ENCODE data around the gene MTMR4. TPM values are rescaled to one million over a fixed set of nuclear protein-coding genes. Genes with fewer than 3 reads are reported as not detected.
"Not testable (repeated sequence)": the region's sequence is repeated elsewhere in the genome, so short reads cannot be mapped to it uniquely, and the experiment has no call there.

The MTMR4 gene
- 57.3 and 59.7 TPM in 2 replicates for total RNA-seq

DNA sequence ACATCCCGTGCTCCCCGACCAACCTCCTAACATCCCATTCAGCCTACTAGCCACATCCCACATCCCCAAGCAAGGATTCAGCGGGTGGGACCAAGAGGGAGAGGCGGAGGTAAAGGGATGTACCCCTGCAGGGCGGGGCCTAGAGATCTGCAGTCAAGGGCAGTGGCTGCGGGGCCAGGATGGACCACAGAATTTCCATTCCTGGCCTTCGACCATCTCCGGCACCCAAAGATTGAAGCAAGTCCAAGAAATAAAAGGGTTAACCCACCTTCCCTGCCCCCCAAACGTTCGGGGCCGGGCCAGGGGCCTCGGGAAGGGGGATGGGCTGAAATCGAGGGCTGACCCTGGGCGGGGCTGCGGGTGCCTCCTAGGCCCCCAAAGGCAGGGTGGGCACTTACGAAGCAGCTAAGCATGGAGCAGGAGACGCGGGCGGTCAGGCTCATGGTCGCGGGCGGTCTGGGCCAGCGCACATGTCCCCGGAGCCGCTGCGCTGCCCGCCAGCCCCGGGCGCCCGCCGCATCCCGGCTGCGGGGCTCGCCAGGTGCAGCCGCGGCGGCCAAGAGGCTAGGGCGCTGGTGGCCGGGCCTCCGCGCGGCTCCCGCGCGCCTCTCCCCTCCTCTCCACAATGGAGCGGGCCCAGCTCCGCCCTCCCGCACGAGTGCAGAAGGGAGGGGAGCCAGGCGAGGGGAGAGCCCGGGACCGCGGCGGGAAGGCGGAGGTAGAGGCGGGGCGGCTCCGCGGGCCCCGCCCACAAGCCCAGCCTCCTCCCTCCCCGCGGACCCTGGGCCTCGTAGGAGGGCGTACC, at the start of gene MTMR4:
MTMR4 (minus strand) TSS at position 674 of the 805 bp plus-strand sequence; CDS start at position 443, 231 bp downstream.
- intact Hi-C loops (cut with micrococcal nuclease): loop anchor here (10.0 kb wide), 2 partner anchors 821 to 1271 kb away; partner anchors contain the start of gene YPEL2

DNA sequence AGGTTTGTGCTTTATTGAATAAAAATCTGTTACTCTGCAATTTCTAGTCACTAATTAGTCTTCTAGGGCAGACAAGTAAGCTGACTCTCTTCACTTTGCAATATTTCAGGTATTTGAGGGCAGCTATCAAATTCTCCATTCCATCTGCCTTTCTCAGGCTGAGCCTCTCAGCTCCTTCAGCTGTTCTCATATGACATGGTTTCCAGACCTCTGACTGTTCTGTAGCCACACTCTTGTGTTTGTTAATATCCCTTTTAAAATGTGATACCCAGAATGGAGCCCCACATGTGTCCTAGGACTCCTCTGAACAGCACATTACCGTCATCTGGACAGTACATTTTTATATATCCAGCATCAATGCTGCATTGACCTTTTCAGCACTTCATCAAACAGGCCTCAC, 46.1 kb upstream of the MTMR4 start:
- intact Hi-C loops (cut with micrococcal nuclease): no loop called here

DNA sequence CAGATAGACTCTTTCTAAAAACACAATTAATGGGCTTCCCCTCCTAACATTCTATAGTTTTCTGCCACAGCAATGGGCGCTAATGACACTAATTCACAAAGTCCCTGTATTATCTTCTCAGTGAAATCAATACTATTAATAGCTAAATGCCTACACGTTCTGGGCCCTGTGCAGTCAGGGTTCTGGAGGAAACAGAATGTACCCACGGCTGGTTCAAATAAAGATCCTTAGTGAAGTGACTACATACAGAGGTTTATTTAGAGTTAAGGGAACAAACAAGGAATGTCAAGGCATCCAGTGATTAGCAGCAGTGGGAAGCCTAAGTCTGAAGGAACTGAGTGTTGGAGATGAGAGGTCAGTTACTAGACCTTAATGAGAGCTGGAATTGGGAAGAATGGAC, 43.5 kb upstream of the MTMR4 start:
- intact Hi-C loops (cut with micrococcal nuclease): no loop called here

DNA sequence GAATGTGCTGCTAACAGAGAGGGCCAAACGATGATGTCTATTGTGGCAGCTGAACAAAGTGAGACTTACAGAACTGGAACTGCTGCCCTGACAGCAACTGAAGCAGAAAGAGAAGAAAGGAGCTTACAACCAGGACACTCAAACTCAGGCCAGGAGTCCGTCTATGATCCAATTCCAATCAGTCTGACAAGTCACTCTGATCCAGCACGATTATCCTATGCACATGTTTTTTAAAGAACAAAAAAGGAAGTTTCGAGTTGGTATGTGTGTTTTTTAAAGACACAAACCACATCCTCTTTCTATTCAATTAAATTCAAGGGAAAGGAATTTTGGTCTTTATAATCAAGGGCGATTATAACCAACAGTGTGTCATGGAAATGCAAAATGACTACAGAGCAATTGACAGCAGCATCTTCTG, 42.4 kb upstream of the MTMR4 start:
- intact Hi-C loops (cut with micrococcal nuclease): no loop called here

DNA sequence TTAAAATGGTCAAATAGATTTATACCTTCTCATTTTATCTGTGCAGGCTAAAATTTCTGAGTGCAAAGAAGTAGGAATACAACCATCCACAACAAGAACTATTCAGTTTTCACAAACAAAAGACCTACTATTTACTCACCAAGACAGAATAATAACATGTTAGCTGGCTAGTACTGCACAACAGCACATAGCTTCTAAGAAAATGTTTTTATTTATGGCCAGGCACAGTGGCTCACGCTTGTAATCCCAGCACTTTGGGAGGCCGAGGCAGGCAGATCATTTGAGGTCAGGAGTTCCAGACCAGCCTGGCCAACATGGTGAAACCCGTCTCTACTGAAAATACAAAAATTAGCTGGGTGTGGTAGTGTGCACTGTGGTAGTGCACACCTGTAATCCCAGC, 40.7 kb upstream of the MTMR4 start:
- intact Hi-C loops (cut with micrococcal nuclease): not testable (repeated sequence)

DNA sequence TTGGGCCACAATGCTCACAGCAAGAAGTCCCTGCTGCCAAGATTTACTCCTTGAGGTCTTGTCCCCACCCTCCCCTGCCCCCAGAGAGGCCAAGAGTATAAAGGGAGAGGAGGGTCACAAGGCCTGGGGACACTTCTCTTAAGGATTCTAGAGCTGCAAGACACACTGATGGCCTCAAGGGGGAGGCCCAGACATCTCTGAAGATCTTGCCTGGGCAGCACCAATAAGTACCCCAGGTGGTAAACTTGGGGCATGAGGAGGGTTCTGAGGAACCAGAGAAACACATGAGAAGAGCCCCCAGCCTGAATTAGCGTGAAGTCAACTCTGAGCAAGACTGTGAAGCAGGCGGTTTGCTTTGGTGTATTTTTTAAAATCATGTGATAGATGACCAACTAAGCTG, 26.8 kb upstream of the MTMR4 start:
- intact Hi-C loops (cut with micrococcal nuclease): no loop called here

DNA sequence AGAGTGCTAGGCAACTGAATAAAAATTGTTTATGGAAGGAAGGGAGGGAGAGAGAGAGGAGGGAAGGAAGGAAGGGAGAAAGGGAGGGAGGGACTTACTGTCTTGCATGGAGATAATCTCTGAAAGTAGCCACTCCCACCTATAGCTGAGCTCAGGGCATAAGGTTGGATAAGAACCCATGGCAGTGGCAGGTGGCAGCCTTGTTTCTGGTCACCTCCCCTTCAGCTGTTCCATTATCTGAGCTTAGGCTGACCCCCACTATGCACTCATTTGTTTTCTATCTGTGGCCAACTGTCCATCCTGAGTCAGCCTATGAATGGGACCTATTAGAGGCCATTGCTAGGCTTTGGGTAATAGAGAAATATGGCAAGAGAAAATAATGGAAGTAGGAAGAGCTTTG, 25.3 kb upstream of the MTMR4 start:
- intact Hi-C loops (cut with micrococcal nuclease): no loop called here

DNA sequence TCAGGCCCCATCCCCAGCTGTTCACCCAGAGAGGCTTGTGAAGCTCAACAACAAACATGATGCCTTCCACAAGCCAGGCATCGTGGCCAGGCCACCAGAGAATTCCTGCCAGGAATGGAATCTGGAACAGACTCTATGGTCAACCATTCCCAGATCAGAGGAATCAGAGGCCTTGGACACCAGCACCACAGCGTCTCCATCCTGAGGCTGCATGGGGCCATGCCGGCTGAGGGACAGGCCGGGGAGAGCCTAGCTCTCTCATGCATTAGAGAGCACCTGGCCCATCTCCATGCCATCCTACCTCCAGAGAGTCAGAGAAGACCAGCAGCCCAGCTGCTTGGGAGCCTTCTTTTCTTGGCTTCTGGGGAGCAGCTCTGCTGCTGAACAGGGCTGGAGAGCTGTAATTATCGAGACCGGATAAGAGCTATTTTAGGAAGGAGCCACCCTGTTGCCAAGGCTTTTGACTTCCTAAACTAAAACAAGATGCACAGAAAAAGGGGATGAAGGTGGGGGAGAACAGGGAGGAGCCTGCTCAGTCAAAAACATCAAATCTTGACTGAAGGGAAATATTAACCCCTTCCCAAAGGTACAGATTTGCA, 24.5 kb upstream of the MTMR4 start:
- intact Hi-C loops (cut with micrococcal nuclease): no loop called here

DNA sequence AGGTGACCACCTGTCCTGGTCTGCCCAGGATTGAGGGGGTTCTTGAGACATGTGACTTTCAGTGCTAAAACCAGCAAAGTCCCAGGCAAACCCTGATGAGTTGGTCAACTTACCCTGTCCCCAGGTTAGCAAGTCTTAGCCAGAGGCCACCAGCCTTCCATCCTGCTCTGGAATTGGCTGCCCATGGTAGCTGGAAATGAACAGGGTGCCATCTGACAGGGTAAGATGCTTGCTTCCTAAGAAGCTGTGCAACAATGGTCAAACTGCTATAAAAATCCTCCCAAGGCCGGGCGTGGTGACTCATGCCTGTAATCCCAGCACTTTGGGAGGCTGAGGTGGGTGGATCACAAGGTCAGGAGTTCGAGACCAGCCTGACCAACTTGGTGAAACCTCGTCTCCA, 22.8 kb upstream of the MTMR4 start:
- intact Hi-C loops (cut with micrococcal nuclease): no loop called here

DNA sequence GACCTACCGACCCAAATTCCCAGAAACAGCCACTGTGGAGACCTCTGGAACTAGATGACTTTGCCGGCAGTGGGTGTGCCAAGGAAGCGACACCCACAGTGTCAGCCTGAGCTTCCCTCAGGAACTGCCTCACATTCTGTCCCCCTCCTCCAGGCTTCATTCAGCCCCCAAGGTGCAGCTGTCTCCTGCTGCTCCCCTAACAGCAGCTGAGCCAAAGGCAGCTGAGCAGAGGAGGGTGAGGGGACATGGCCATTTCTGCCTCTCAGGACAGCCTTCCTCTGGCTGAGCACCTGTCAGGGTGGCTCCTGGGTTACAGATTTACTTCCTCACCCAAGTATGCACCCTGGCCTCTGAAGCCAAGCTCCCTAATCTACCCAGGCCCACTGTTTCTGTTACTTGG, 22.1 kb upstream of the MTMR4 start:
- intact Hi-C loops (cut with micrococcal nuclease): no loop called here

DNA sequence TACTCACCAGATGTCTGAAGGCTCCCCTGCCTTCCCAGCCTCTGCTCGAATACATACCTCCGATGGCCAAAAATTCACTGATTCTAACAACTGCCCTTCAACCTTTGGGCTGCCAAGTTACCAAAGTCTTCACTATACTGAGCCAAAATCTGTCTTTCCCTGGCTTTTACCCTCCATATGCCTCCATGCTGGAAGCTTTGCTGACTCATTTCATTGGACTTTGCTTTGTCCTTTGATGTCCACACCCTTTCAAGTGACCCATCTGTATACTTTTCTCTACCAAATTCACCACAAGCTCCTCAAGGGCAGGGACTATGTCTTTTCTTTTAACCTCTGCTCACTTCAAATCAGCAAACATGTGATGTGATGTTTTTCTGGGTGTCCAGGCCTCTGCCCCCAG, 21.0 kb upstream of the MTMR4 start:
- intact Hi-C loops (cut with micrococcal nuclease): no loop called here

DNA sequence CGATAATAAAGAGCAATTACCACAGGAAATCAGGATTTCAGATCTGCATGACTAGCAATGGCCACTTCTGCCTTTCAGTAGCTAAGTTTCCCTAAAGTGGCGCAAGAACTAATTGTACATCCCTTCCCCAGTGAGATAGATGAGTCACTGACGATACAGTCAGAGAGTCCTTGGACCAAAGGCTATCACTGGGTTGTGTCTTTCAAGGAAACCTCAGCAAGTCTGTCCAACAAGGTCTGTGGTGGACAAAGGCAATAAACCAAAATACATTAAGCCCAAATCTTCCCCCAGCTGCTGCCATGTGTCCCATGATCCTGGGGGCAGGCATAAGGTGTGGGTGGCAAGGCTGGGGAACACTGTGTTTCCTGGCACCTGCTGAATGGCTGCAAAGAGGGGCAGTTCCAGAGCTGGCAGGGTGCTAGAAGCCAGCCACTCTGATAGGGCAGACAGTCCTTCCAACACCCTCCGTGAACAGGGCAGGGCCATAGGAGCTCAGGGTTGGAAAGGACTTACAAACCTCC, 20.5 kb upstream of the MTMR4 start:
- intact Hi-C loops (cut with micrococcal nuclease): loop anchor here (5.0 kb wide), 1 partner anchor 467 kb away; no protein-coding TSS in a partner anchor

DNA sequence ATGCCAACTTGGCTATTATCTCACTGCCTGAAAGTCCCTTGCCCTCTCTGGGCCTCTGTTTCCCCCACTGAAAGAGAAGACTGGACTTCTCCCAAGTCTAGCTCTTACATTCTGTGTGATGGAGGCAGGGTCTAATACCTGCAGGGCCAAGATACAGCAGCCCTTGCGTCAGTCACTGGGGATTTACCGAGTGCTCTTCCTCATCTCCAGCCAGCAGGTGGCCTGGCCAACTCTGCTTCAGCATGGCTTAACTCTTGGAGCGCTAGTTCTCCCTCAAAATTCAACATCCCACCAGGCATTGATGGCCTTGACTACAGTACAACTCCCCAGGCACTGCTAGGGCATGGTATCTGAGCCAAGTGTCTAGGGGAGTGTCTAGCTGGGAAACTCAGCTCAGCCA, 19.9 kb upstream of the MTMR4 start:
- intact Hi-C loops (cut with micrococcal nuclease): loop anchor here (5.0 kb wide), 1 partner anchor 468 kb away; no protein-coding TSS in a partner anchor

DNA sequence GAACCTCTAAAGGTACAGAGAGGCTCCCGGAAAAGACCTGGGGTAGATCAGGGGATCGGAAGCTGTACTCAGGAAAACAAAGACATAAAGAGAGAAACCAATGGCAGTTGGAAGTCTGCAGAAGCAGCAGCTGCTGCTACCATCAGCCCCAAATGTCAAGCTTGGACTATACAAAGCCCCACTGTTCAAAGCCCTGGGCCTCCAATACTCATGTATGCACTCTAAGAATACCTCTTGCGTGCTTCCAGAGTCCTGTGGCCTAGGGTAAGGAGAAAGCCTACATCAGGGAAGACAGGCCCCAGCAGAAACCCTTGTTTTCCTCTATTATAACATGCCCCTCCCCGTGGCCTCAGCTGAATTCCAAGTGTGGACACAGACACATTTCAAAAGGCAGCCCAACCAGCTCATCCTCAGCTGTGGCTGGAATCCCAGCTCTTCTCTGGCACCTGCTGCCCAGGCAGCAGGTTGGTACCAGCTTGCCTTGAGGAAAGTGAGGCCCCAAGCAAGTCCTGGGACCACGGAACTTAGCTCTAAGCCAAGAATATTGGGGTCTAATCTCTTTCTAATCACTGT, 19.3 kb upstream of the MTMR4 start:
- intact Hi-C loops (cut with micrococcal nuclease): loop anchor here (5.0 kb wide), 1 partner anchor 469 kb away; no protein-coding TSS in a partner anchor

DNA sequence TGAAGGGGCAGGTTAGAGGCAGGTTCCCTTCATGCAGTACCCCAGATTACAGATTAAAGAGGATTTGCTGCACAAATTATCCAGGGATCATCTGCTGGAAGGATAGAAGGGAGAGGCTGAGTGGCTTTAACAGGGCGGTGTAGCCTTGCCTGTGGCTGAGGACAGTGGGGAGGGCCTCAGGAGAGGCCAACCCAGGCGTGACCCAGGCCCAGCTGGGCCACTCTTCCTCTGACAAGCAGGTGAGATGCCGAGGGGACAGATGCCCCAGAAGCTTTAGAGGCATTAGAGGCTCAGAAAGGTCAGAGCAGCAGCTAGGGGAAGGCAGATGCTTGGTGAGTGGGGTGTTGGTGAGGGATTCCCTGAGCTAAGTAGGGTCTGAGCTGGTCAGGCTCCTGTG, 18.1 kb upstream of the MTMR4 start:
- intact Hi-C loops (cut with micrococcal nuclease): loop anchor here (1.0 to 5.0 kb wide), 2 partner anchors 14 to 470 kb away; no protein-coding TSS in a partner anchor

DNA sequence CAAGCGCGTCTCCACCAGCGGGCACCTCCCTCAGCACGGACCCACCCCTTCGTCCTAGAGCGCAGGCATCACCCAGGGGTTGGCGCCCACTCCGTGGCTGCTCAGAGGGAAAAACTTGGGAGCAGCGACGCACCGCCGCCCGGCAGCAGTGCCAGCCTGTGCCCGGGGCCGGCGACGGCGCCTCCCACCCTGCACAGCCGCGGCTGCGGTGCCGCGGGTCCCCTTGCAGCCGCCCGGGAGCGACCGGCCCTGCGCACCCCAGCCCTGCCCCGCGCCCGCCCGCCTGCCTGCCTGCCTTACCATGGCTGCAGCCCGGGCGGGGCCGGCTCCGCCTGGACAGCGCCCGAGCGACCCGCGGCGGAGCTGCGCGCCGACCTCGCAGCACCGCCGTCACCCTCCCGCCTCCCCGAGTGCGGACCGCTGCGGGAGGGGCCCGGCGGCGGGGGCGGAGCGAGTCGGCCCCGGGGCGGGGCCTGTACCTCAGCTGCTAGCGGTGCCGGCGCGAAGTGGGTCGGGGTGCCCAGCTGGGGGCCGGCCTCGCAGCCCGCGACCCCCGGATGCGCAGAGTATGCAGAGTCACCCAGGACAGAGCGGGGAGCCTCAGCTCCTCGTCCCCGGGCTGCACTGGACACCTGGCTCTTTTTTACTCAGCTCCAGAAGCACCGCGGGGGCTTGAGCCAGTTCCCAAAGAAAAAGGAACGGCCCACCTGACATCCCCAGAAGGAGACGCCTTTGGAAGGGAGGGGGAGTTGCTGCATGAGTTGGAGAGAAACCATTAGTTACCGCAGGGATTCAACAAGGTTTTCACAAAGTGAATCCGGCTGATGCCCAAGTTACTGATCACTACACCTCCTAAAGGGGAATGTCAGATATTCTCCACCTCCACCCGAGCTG, 17.5 kb upstream of the MTMR4 start:
- intact Hi-C loops (cut with micrococcal nuclease): loop anchor here (1.0 to 5.0 kb wide), 2 partner anchors 14 to 470 kb away; no protein-coding TSS in a partner anchor

DNA sequence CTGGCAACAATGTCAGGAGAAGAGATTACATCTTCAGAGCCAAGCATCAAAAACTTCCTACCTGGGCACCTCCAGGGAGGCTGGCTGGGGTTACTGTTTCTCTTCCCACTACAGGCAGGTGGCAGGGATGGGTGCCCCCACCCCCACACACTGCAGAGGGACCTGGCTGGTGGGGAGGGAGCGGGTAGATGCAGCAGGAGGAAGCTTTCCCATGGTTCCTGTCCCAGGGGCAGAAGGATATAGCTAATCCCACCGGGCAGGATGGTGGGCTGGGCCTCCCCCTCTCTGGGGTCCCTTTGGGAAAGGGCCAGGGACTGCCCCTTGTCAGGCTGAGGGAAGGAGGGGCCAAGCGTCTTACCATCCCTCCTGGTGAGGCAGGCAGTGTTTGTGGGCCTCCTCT, 16.7 kb upstream of the MTMR4 start:
- intact Hi-C loops (cut with micrococcal nuclease): loop anchor here (5.0 kb wide), 1 partner anchor 471 kb away; no protein-coding TSS in a partner anchor

DNA sequence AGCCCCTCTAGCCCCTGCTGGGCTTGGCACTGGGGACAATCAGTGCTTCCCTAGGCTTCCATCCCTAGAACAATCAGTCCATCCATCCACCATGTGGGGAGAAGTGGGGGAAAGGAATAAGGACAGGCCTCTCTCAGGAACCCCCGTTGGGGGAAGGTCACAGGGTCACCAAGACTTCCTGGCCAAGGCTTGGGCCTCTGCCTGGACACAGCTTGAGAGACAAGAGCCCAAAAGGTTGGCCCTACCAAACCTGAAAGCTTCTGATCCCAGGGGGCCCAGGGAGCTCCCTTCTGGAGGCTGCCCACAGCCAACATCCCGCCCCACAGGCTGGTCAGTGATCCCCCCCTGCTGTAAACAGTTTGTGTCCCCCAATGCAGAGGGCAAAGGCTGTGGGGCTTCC, 16.2 kb upstream of the MTMR4 start:
- intact Hi-C loops (cut with micrococcal nuclease): loop anchor here (5.0 kb wide), 1 partner anchor 472 kb away; no protein-coding TSS in a partner anchor

DNA sequence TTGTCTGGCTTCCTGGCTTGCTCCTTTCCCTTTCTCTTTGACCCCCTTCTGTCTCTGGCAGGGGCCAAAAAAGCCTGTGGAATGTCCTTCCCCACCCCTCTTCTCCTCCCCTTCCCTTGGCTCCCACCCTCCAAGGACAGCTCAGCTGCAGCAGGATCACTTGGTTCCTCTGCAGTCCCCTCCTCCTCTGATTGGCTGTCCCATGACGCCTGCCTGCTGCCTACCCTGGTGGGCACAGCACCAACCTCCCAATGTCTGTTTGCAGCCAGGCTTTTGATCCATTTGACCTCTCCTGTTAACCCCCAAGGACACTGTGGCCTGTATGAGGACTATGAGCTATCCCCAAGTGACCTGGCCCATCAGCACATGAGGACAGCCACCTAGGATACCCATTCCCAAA, 14.8 kb upstream of the MTMR4 start:
- intact Hi-C loops (cut with micrococcal nuclease): no loop called here

DNA sequence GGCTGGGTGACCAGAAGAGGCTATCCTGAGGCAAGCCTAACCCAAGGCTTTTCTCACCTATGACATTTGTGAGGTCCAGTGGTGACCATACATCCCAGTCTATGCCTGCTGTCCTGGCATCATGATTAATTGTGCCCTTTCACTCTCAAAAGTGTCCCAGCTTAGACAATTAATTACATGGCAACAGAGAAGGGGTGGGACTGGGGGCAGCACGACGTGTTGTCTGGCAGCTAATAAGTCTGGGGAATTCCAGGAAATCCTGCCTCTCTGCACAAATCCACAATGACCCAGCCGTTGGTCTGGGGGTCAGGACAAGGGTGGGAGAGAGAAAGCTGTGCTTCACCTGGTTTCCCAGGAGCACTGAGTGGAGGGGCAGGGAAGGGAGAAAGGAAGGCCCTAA, 14.0 kb upstream of the MTMR4 start:
- intact Hi-C loops (cut with micrococcal nuclease): no loop called here

DNA sequence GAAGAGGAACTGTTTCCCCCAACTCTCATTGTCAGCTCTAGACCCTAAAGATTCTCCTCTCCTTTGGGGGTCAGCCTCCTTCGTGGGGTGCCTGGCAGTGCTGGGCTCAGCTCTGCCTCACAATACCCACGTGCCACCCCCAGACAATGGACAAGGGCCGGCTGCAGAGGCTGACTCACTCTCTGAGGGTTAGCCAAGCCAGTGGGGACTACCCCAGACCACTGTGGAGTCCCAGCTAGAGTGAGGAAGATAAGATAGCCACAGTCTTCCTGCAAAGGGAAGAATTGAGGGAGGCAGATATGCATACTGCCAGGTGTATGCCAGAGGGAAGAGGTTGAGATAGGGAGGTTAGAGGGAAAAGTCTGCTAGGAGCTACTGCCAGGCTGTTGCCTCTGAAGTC, 13.5 kb upstream of the MTMR4 start:
- intact Hi-C loops (cut with micrococcal nuclease): loop anchor here (1.0 kb wide), 1 partner anchor 10 kb away; no protein-coding TSS in a partner anchor
